ENCODE results near the gene SEC22C. TPM values are rescaled to one million over a fixed set of nuclear protein-coding genes. Genes with fewer than 3 reads are reported as not detected.

SEC22C gene
- polyA plus RNA-seq, 1 experiment = 45.9 TPM

- DNase-seq (ENCODE audit: low read depth) = no peak
- POLR2A ChIA-PET = no interaction called here
- Histone ChIP-seq H3K4me3 (ENCODE audit: low read depth, low read length) (no peak overlapping the region), H3K36me3 (ENCODE audit: control insufficient read depth, insufficient read depth, low read length) (no peaks in the 10 kb centered on the region), H3K27me3 (ENCODE audit: control insufficient read depth, insufficient read depth, low read length) (peaks cover 8% of the 10 kb centered on the region)
- CTCF ChIA-PET = interaction anchor here (1.0 kb wide), 1 partner anchor 18 kb away, joined by 3 read pairs; no protein-coding TSS in a partner anchor
- no peak for TF ChIP-seq CTCF (IDR thresholded peaks at IDR 0.05; ENCODE audit: insufficient read depth, low read depth, low read length)
These were observed 52.3 kb downstream of the SEC22C start for GRCh38 chr3:42529468-42529867.

GRCh38 chr3:42527368-42527917 is 54.3 kb downstream of the SEC22C start:
- DNase-seq (ENCODE audit: low read depth) = no peak
- H3K36me3 ChIP-seq (ENCODE audit: control insufficient read depth, insufficient read depth, low read length) = no peaks in the 10 kb centered on the region
- no peak overlapping the region for H3K4me3 ChIP-seq (ENCODE audit: low read depth, low read length)
- peaks cover 4% of the 10 kb centered on the region; the same call in 1 of the 2 replicates for H3K27me3 ChIP-seq (ENCODE audit: control insufficient read depth, insufficient read depth, low read length)
- TF ChIP-seq CTCF (IDR thresholded peaks at IDR 0.05; ENCODE audit: insufficient read depth, low read depth, low read length) = no peak
- CTCF ChIA-PET = interaction anchor here (0.8 to 1.1 kb wide), 2 partner anchors 19 to 360 kb away, joined by 3 to 5 read pairs; no protein-coding TSS in a partner anchor
- POLR2A ChIA-PET = no interaction called here

GRCh38 chr3:42526616-42527367 is 55.0 kb downstream of the SEC22C start:
- ChIA-PET POLR2A (no interaction called here), CTCF (interaction anchor here (0.8 to 1.1 kb wide), 3 partner anchors 13 to 360 kb away, joined by 3 to 5 read pairs (median 3); no protein-coding TSS in a partner anchor)
- Histone ChIP-seq H3K4me3 (ENCODE audit: low read depth, low read length) (no peak overlapping the region), H3K36me3 (ENCODE audit: control insufficient read depth, insufficient read depth, low read length) (no peaks in the 10 kb centered on the region), H3K27me3 (ENCODE audit: control insufficient read depth, insufficient read depth, low read length) (peaks cover 4% of the 10 kb centered on the region; the same call in 1 of the 2 replicates)
- no peak for DNase-seq (ENCODE audit: low read depth)
- no peak for TF ChIP-seq CTCF (IDR thresholded peaks at IDR 0.05; ENCODE audit: insufficient read depth, low read depth, low read length)

- POLR2A ChIA-PET = no interaction called here
- DNase-seq (ENCODE audit: low read depth) = no peak
- no peaks in the 10 kb centered on the region for H3K36me3 ChIP-seq (ENCODE audit: control insufficient read depth, insufficient read depth, low read length)
- TF ChIP-seq CTCF (IDR thresholded peaks at IDR 0.05; ENCODE audit: insufficient read depth, low read depth, low read length) = no peak
- peaks cover under 1% of the 10 kb centered on the region; the same call in 1 of the 2 replicates for H3K27me3 ChIP-seq (ENCODE audit: control insufficient read depth, insufficient read depth, low read length)
- H3K4me3 ChIP-seq (ENCODE audit: low read depth, low read length) = no peak overlapping the region
- CTCF ChIA-PET = interaction anchor here (1.1 kb wide), 1 partner anchor 14 kb away, joined by 3 read pairs; no protein-coding TSS in a partner anchor
These were observed 55.9 kb downstream of the SEC22C start for GRCh38 chr3:42525736-42526345.

- Histone ChIP-seq H3K4me3 (ENCODE audit: low read depth, low read length) (no peak overlapping the region), H3K36me3 (ENCODE audit: control insufficient read depth, insufficient read depth, low read length) (no peaks in the 10 kb centered on the region), H3K27me3 (ENCODE audit: control insufficient read depth, insufficient read depth, low read length) (no peaks in the 10 kb centered on the region)
- ChIA-PET POLR2A (no interaction called here), CTCF (no interaction called here)
- no peak for TF ChIP-seq CTCF (IDR thresholded peaks at IDR 0.05; ENCODE audit: insufficient read depth, low read depth, low read length)
- no peak for DNase-seq (ENCODE audit: low read depth)
These were observed 56.6 kb downstream of the SEC22C start for GRCh38 chr3:42525212-42525611.

Data from BJ (cell line).